T-helper 17 cell (primary cell): Measurements from ENCODE around the gene EME2. TPM values are rescaled to one million over a fixed set of nuclear protein-coding genes. Genes with fewer than 3 reads are reported as not detected.

Source experiments
- ATAC-seq: fragments of 150-1000 bp; cut with Tn5 transposase; 2 replicates; pipeline ENCODE4 v1.10.0; 2021; ENCODE audit warnings: mild to moderate bottlenecking, moderate library complexity
- DNase-seq, 3 donors: peaks; one replicate each; pipeline versions ENCODE4 v3.0.0 to v3.0.0-alpha.2; 2020 to 2021
- H3K9me3 ChIP-seq: one replicate; pipeline ENCODE4 v1.7.0; 2013; ENCODE audit warnings: low read length, mild to moderate bottlenecking; ENCODE audit not compliant: control insufficient read depth, poor library complexity, severe bottlenecking
- H3K27ac Mint-ChIP-seq: one replicate; pipeline ENCODE4 v1.8.0; 2022; ENCODE audit warnings: mild to moderate bottlenecking, moderate library complexity, mixed read lengths
- H3K27me3 Mint-ChIP-seq: one replicate; pipeline ENCODE4 v1.8.0; 2022; ENCODE audit warnings: mixed read lengths
- H3K36me3 Mint-ChIP-seq: one replicate; pipeline ENCODE4 v1.8.0; 2022; ENCODE audit warnings: low read depth, mixed read lengths
- H3K4me1 Mint-ChIP-seq: one replicate; pipeline ENCODE4 v1.8.0; 2022; ENCODE audit warnings: mild to moderate bottlenecking, mixed read lengths
- H3K4me3 Mint-ChIP-seq: one replicate; pipeline ENCODE4 v1.8.0; 2022; ENCODE audit warnings: mild to moderate bottlenecking, moderate library complexity, mixed read lengths
- total RNA-seq, 4 donors: library from RNA in 2 of 4; stranded (reverse) in 2 of 4; gene quantifications; one replicate each; pipeline ENCODE4 v1.2.3 and lab custom pipeline; 2022 to 2026

EME2 gene
- total RNA-seq, 2 donors from 2014 or later = 30.6 to 30.8 TPM

GRCh38 chr16:1751946-1752345, 20.7 kb upstream of the EME2 start:
- DNase-seq = no peak
- H3K27me3 Mint-ChIP-seq = no peaks in the 10 kb centered on the region
- no peak for ATAC-seq
- H3K9me3 ChIP-seq = no peaks in the 10 kb centered on the region
- no peak overlapping the region for H3K4me3 Mint-ChIP-seq
- peaks cover 6% of the 10 kb centered on the region for H3K4me1 Mint-ChIP-seq
- H3K36me3 Mint-ChIP-seq = no peaks in the 10 kb centered on the region
- H3K27ac Mint-ChIP-seq = no peak overlapping the region

- no peaks in the 10 kb centered on the region for H3K36me3 Mint-ChIP-seq
- DNase-seq = no peak
These were observed 19.8 kb upstream of the EME2 start for GRCh38 chr16:1752853-1753252.

DNA sequence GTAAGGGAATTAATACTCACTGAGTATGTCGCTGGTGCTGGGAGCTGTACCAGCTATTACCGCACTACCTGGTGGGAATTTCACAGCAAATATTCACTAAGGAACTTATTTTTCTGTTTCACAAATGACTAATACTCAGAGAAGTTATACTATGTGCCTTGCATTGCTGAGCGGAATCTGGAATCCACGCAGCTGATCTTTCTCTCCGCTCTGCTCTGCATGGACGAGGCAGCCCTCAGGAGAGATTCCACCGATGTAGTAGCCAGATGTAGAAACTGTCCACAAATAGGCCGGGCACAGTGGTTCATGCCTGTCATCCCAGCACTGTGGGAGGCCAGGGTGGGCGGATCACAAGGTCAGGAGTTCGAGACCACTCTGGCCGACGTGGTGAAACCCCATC, 18.4 kb upstream of the EME2 start:
- peaks cover 8% of the 10 kb centered on the region for H3K4me1 Mint-ChIP-seq
- no peaks in the 10 kb centered on the region for H3K27me3 Mint-ChIP-seq
- H3K9me3 ChIP-seq = no peaks in the 10 kb centered on the region
- no peak overlapping the region for H3K27ac Mint-ChIP-seq
- H3K4me3 Mint-ChIP-seq = no peak overlapping the region
- ATAC-seq = no peak
- no peaks in the 10 kb centered on the region for H3K36me3 Mint-ChIP-seq
- DNase-seq = no peak

More at GRCh38 chr16:1752853-1753252, 19.8 kb upstream of the EME2 start:
- no peak overlapping the region for H3K4me3 Mint-ChIP-seq
- no peaks in the 10 kb centered on the region for H3K27me3 Mint-ChIP-seq
- no peak for ATAC-seq
- H3K4me1 Mint-ChIP-seq = peaks cover 8% of the 10 kb centered on the region
- no peaks in the 10 kb centered on the region for H3K9me3 ChIP-seq
- no peak overlapping the region for H3K27ac Mint-ChIP-seq

- peak overlapping the region; percentile 15 for H3K4me3 Mint-ChIP-seq
- no peaks in the 10 kb centered on the region for H3K36me3 Mint-ChIP-seq
- ATAC-seq (no peak), DNase-seq (no peak)
- H3K27ac Mint-ChIP-seq = peak overlapping the region; percentile 65
- H3K27me3 Mint-ChIP-seq = no peaks in the 10 kb centered on the region
- no peaks in the 10 kb centered on the region for H3K9me3 ChIP-seq
- peaks cover 10% of the 10 kb centered on the region for H3K4me1 Mint-ChIP-seq
These were observed 14.7 kb upstream of the EME2 start for GRCh38 chr16:1757714-1758461.

DNA sequence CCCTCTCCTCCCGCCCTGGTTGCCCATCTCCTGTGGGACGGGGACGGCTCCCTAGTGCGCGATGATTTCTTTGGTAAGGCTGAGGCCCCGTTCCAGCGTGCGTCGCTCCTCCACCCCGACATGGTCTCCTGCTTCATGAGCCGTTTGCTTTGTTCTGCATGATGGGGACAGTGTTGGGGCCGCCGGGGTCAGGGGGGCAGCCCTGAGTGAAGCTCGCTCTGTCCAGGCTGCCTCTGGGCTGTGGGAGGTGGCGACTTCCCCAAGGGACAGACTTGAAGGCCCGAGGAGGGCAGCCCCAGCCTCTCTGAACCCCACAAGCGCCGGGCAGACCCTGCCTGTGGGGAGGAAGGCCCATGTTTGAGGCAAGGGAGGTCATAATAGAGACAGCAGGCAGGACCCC, 13.7 kb upstream of the EME2 start:
- no peak overlapping the region for H3K4me3 Mint-ChIP-seq
- peaks cover 10% of the 10 kb centered on the region for H3K4me1 Mint-ChIP-seq
- no peak for DNase-seq
- H3K36me3 Mint-ChIP-seq = no peaks in the 10 kb centered on the region
- H3K27me3 Mint-ChIP-seq = no peaks in the 10 kb centered on the region
- H3K9me3 ChIP-seq = no peaks in the 10 kb centered on the region
- no peak overlapping the region for H3K27ac Mint-ChIP-seq
- ATAC-seq = no peak

DNA sequence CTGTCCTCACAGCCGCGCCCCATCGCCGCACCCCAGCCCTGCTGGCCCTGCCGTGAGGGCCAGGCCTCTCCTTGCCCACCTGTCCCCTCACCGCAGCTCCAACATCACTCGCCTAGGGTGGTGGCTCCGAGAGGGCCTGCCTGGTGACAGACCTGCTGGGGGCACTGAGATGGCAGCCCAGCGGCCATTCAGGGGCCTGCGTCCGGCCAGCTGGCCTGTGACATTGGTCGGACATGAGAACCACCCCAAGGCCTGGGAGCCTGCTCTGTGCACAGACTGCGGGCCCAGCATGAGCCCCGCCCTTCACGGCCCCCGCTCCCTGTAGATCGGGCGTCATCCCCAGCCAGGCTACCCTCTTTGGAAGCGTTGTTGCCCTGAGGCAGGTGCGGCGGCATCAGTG, 13.1 kb upstream of the EME2 start:
- Mint-ChIP-seq H3K27ac (no peak overlapping the region), H3K36me3 (no peaks in the 10 kb centered on the region), H3K4me3 (no peak overlapping the region), H3K4me1 (peaks cover 10% of the 10 kb centered on the region), H3K27me3 (no peaks in the 10 kb centered on the region)
- no peak for DNase-seq
- no peaks in the 10 kb centered on the region for H3K9me3 ChIP-seq
- no peak for ATAC-seq

DNA sequence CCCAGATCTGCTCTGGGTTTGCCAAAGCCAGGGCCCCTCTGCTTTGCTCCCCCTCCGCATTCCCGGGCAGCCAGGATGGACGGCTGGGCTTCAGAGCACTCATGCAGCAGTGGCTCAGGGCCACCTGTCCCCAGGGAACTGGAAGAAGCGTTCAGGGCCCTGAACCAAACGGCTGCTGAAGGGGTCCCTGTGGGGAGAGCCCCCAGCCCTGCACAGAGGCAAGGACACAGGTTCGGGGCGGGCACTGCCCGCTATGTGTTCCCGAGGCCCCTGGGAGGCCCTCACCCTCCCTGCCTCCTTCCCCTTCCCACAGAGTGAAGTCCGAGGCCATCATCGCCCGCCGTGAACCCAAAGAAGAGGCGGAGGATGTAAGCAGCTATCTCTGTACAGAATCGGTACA, 11.7 kb upstream of the EME2 start:
- peak overlapping the region; percentile 68 for H3K27ac Mint-ChIP-seq
- H3K9me3 ChIP-seq = no peaks in the 10 kb centered on the region
- DNase-seq = no peak
- no peaks in the 10 kb centered on the region for H3K27me3 Mint-ChIP-seq
- ATAC-seq = no peak
- H3K4me1 Mint-ChIP-seq = peaks cover 8% of the 10 kb centered on the region
- no peaks in the 10 kb centered on the region for H3K36me3 Mint-ChIP-seq
- no peak overlapping the region for H3K4me3 Mint-ChIP-seq

- Mint-ChIP-seq H3K36me3 (no peaks in the 10 kb centered on the region), H3K4me3 (no peak overlapping the region), H3K4me1 (peaks cover 6% of the 10 kb centered on the region), H3K27ac (peak overlapping the region; percentile 68), H3K27me3 (no peaks in the 10 kb centered on the region)
- H3K9me3 ChIP-seq = no peaks in the 10 kb centered on the region
- DNase-seq (no peak), ATAC-seq (no peak)
These were observed 10.9 kb upstream of the EME2 start for GRCh38 chr16:1761751-1762150.

GRCh38 chr16:1762196-1762878, 10.3 kb upstream of the EME2 start:
- Mint-ChIP-seq H3K36me3 (no peaks in the 10 kb centered on the region), H3K27me3 (no peaks in the 10 kb centered on the region), H3K4me3 (no peak overlapping the region), H3K4me1 (peaks cover 5% of the 10 kb centered on the region), H3K27ac (no peak overlapping the region)
- DNase-seq (no peak), ATAC-seq (no peak)
- no peaks in the 10 kb centered on the region for H3K9me3 ChIP-seq

- no peak overlapping the region for H3K4me3 Mint-ChIP-seq
- H3K27me3 Mint-ChIP-seq = no peaks in the 10 kb centered on the region
- H3K27ac Mint-ChIP-seq = no peak overlapping the region
- ATAC-seq (no peak), DNase-seq (no peak)
- H3K9me3 ChIP-seq = no peaks in the 10 kb centered on the region
- H3K36me3 Mint-ChIP-seq = no peaks in the 10 kb centered on the region
- peaks cover 2% of the 10 kb centered on the region for H3K4me1 Mint-ChIP-seq
These were observed 9.6 kb upstream of the EME2 start for GRCh38 chr16:1762879-1763520.

DNA sequence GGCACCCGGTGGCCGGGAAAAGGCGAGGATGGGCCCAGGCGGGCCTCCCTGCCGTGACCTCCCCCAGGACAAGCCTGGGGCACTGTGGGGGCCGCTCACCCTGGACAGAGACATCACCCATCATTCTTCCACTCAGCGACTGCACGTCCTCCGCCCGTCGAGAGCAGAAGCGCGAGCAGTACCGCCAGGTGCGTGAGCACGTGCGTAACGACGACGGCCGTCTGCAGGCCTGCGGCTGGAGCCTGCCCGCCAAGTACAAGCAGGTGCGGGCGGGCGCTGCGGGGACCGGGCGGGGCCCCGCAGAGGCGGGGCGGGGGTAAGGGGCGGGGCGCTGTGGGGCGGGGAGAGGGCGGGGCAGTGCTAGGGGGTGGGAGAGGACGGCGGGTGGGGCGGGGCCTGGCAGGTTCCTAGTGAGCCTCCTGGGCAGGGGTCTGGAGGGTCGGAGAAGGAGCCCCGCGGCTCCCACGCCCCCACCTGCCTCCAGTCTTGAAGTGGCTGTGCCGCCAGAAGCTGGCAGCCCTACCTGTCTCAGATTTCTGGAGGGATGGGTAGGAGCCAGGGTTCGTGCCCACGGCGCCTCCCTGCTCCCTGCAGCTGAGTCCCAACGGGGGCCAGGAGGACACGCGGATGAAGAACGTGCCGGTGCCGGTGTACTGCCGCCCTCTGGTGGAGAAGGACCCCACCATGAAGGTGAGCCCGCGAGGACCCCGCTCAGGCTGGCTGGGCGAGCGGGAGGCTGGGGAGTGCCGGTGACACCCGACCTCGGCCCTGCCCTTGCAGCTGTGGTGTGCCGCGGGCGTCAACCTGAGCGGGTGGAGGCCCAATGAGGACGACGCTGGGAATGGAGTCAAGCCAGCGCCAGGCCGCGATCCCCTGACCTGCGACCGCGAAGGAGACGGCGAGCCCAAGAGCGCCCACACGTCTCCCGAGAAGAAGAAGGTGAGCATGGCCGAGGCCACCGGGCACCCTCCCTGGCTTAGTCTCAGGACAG, 8.8 kb upstream of the EME2 start:
- peaks cover 2% of the 10 kb centered on the region for H3K4me1 Mint-ChIP-seq
- ATAC-seq (no peak), DNase-seq (no peak)
- no peaks in the 10 kb centered on the region for H3K27me3 Mint-ChIP-seq
- no peaks in the 10 kb centered on the region for H3K36me3 Mint-ChIP-seq
- H3K9me3 ChIP-seq = no peaks in the 10 kb centered on the region
- H3K4me3 Mint-ChIP-seq = no peak overlapping the region
- no peak overlapping the region for H3K27ac Mint-ChIP-seq

- Mint-ChIP-seq H3K4me1 (peaks cover 4% of the 10 kb centered on the region), H3K27me3 (no peaks in the 10 kb centered on the region), H3K27ac (no peak overlapping the region), H3K36me3 (no peaks in the 10 kb centered on the region), H3K4me3 (no peak overlapping the region)
- ATAC-seq (no peak), DNase-seq (no peak)
- H3K9me3 ChIP-seq = no peaks in the 10 kb centered on the region
These were observed 7.6 kb upstream of the EME2 start for GRCh38 chr16:1764971-1765370.

DNA sequence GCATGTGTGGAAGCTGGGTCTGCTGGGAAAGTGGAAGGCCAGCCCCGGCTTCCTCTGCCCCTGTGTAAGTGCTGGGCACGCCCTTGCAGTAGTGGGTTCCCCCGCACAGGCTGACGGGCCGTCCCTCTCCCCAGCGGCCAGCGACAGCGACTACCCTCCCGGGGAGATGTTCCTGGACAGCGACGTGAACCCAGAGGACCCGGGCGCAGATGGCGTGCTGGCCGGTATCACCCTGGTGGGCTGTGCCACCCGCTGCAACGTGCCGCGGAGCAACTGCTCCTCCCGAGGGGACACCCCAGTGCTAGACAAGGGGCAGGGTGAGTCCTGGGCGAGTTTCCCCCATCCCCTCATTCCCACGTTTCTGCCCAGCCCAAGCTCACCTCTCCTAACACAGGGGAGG, 6.8 kb upstream of the EME2 start:
- no peaks in the 10 kb centered on the region for H3K9me3 ChIP-seq
- no peaks in the 10 kb centered on the region for H3K36me3 Mint-ChIP-seq
- ATAC-seq (no peak), DNase-seq (no peak)
- H3K4me1 Mint-ChIP-seq = peaks cover 5% of the 10 kb centered on the region
- H3K27me3 Mint-ChIP-seq = no peaks in the 10 kb centered on the region
- H3K4me3 Mint-ChIP-seq = no peak overlapping the region
- no peak overlapping the region for H3K27ac Mint-ChIP-seq
